IMR-90 (cell line): ENCODE measurements around the gene TSR1. TPM values are rescaled to one million over a fixed set of nuclear protein-coding genes. Genes with fewer than 3 reads are reported as not detected.

Source experiments
- ATAC-seq: fragments of 200-7000 bp; cut with Tn5 transposase; 2 replicates; pipeline ENCODE4 v1.9.1; 2020; ENCODE audit warnings: low read depth, mild to moderate bottlenecking, moderate library complexity
- BruUV-seq: library from RNA; stranded (reverse); fragments of 400-500 nt; replicated peaks from 2 replicates; lab custom pipeline; 2021; lab: Mats Ljungman, UMichigan
- CTCF ChIA-PET: fragments of 300-600 bp; formaldehyde crosslinking; extraction: SDS; loops from one replicate; lab custom pipeline; 2021; ENCODE audit warnings: antibody characterized with exemption; lab: Yijun Ruan, JAX
- POLR2A ChIA-PET: fragments of 300-600 bp; sonication (Branson Sonifier 250); formaldehyde crosslinking; loops from one replicate; lab custom pipeline; 2022; ENCODE audit warnings: antibody characterized with exemption; ENCODE audit not compliant: unreplicated experiment; lab: Charles Lee
- DNase-seq: peaks from one replicate; pipeline ENCODE4 v3.0.0; 2013
- H2AFZ ChIP-seq: replicated peaks from 2 replicates; pipeline ENCODE3; 2013; ENCODE audit warnings: low read length, mild to moderate bottlenecking; ENCODE audit not compliant: poor library complexity
- H2AK5ac ChIP-seq: 2 replicates; pipeline ENCODE4 v1.6.1; 2013; ENCODE audit warnings: low read depth, low read length, inconsistent platforms
- H2AK9ac ChIP-seq: replicated peaks from 2 replicates; pipeline ENCODE3; 2013; ENCODE audit warnings: mild to moderate bottlenecking, low read depth, low read length, moderate library complexity; ENCODE audit not compliant: poor library complexity
- H2BK120ac ChIP-seq: 2 replicates; pipeline ENCODE4 v1.6.1; 2013; ENCODE audit warnings: low read depth, low read length, inconsistent platforms
- H2BK15ac ChIP-seq: 3 replicates; pipeline ENCODE4 v1.6.1; 2013; ENCODE audit warnings: low read depth, low read length, inconsistent platforms
- H2BK20ac ChIP-seq: 2 replicates; pipeline ENCODE4 v1.6.1; 2013; ENCODE audit warnings: low read depth, mild to moderate bottlenecking, inconsistent platforms, low read length, moderate library complexity
- H2BK5ac ChIP-seq: 2 replicates; pipeline ENCODE4 v1.6.1; 2013; ENCODE audit warnings: mild to moderate bottlenecking, low read depth, low read length, inconsistent platforms; ENCODE audit not compliant: poor library complexity, severe bottlenecking
- H3K14ac ChIP-seq: replicated peaks from 2 replicates; pipeline ENCODE4 v1.6.1; 2013; ENCODE audit warnings: low read depth, low read length, inconsistent platforms
- H3K18ac ChIP-seq: 2 replicates; pipeline ENCODE4 v1.6.1; 2013; ENCODE audit warnings: low read depth, low read length, control low read depth
- H3K23ac ChIP-seq: 2 replicates; pipeline ENCODE4 v1.6.1; 2013; ENCODE audit warnings: low read depth, low read length, inconsistent platforms
- H3K27ac ChIP-seq: 2 replicates; pipeline ENCODE4 v1.5.1; 2013; ENCODE audit warnings: mild to moderate bottlenecking, control low read depth, low read length; ENCODE audit not compliant: insufficient read depth
- H3K27me3 ChIP-seq: 2 replicates; pipeline ENCODE4 v1.6.1; 2013; ENCODE audit warnings: low read length; ENCODE audit not compliant: control insufficient read depth, insufficient read depth
- H3K36me3 ChIP-seq: 2 replicates; pipeline ENCODE4 v1.6.1; 2013; ENCODE audit warnings: low read length, mixed read lengths; ENCODE audit not compliant: control insufficient read depth, insufficient read depth
- H3K4ac ChIP-seq: 2 replicates; pipeline ENCODE4 v1.6.1; 2013; ENCODE audit warnings: low read depth, low read length, inconsistent platforms
- H3K4me1 ChIP-seq: 2 replicates; pipeline ENCODE4 v1.6.1; 2013; ENCODE audit warnings: low read length, mixed read lengths; ENCODE audit not compliant: control insufficient read depth, insufficient read depth
- H3K4me2 ChIP-seq: 2 replicates; pipeline ENCODE4 v1.6.1; 2013; ENCODE audit warnings: low read depth, mild to moderate bottlenecking, control low read depth, low read length, moderate library complexity
- H3K4me3 ChIP-seq: 2 replicates; pipeline ENCODE4 v1.5.1; 2013; ENCODE audit warnings: low read depth, mild to moderate bottlenecking, control low read depth, low read length, moderate library complexity; ENCODE audit not compliant: insufficient read depth
- H3K56ac ChIP-seq: 2 replicates; pipeline ENCODE4 v1.6.1; 2013; ENCODE audit warnings: low read length, inconsistent platforms; ENCODE audit not compliant: insufficient read depth; ENCODE audit errors: extremely low read depth
- H3K79me1 ChIP-seq, 2 experiments: 2 replicates each; pipeline ENCODE4 v1.6.1; 2013; ENCODE audit warnings: low read length in 2 of 2, inconsistent platforms in 1 of 2, low read depth in 1 of 2
- H3K9ac ChIP-seq: 2 replicates; pipeline ENCODE4 v1.6.1; 2013; ENCODE audit warnings: low read depth, low read length, control low read depth
- H3K9me1 ChIP-seq: 2 replicates; pipeline ENCODE4 v1.6.1; 2013; ENCODE audit warnings: low read length, inconsistent platforms; ENCODE audit not compliant: insufficient read depth
- H3K9me3 ChIP-seq: 2 replicates; pipeline ENCODE4 v1.6.1; 2013; ENCODE audit warnings: low read length; ENCODE audit not compliant: control insufficient read depth, insufficient read depth
- H4K20me1 ChIP-seq: 2 replicates; pipeline ENCODE4 v1.6.1; 2013; ENCODE audit warnings: low read length, inconsistent platforms; ENCODE audit not compliant: insufficient read depth
- H4K5ac ChIP-seq: 2 replicates; pipeline ENCODE4 v1.6.1; 2013; ENCODE audit warnings: mild to moderate bottlenecking, low read depth, low read length, control low read depth
- H4K8ac ChIP-seq, 2 experiments: 2 replicates each; pipeline ENCODE4 v1.6.1; 2013; ENCODE audit warnings: low read depth in 2 of 2, low read length in 2 of 2, control low read depth in 1 of 2, inconsistent platforms in 1 of 2
- H4K91ac ChIP-seq: 2 replicates; pipeline ENCODE4 v1.6.1; 2013; ENCODE audit warnings: low read depth, low read length, inconsistent platforms; ENCODE audit not compliant: insufficient read depth
- BHLHE40 ChIP-seq: fragments of 150-350 bp; IDR thresholded peaks from 2 replicates; pipeline ENCODE4 v1.6.1; 2016; ENCODE audit warnings: mild to moderate bottlenecking, low read depth, low read length
- CEBPB ChIP-seq: IDR thresholded peaks from 2 replicates; pipeline ENCODE4 v1.6.1; 2012; ENCODE audit warnings: low read depth, low read length, improper control_type of control experiment
- CHD1 ChIP-seq: IDR thresholded peaks from 2 replicates; pipeline ENCODE4 v1.6.1; 2012; ENCODE audit warnings: low read depth, low read length, improper control_type of control experiment
- CTCF ChIP-seq: conservative IDR thresholded peaks from 2 replicates; pipeline ENCODE4 v1.5.1; 2012; ENCODE audit warnings: mild to moderate bottlenecking, low read depth, low read length, improper control_type of control experiment
- ELK1 ChIP-seq: fragments of 150-350 bp; IDR thresholded peaks from 2 replicates; pipeline ENCODE4 v1.6.1; 2016; ENCODE audit warnings: low read depth, mild to moderate bottlenecking, low read length, moderate library complexity, borderline replicate concordance
- FOS ChIP-seq: fragments of 150-350 bp; IDR thresholded peaks from 2 replicates; pipeline ENCODE4 v1.6.1; 2016; ENCODE audit warnings: low read depth, low read length
- MAFK ChIP-seq: IDR thresholded peaks from 2 replicates; pipeline ENCODE4 v1.6.1; 2012; ENCODE audit warnings: low read depth, low read length, improper control_type of control experiment
- MAZ ChIP-seq: IDR thresholded peaks from 2 replicates; pipeline ENCODE4 v1.6.1; 2012; ENCODE audit warnings: low read depth, mild to moderate bottlenecking, low read length, improper control_type of control experiment, moderate library complexity, borderline replicate concordance
- MXI1 ChIP-seq: IDR thresholded peaks from 2 replicates; pipeline ENCODE4 v1.6.1; 2012; ENCODE audit warnings: low read depth, mild to moderate bottlenecking, low read length, moderate library complexity, borderline replicate concordance
- NFE2L2 ChIP-seq: fragments of 150-350 bp; IDR thresholded peaks from 2 replicates; pipeline ENCODE4 v1.6.1; 2016; ENCODE audit warnings: low read depth, mild to moderate bottlenecking, low read length
- POLR2A ChIP-seq: IDR thresholded peaks from 2 replicates; pipeline ENCODE4 v1.6.1; 2012; ENCODE audit warnings: mild to moderate bottlenecking, low read depth, low read length
- RAD21 ChIP-seq: IDR thresholded peaks from 2 replicates; pipeline ENCODE4 v1.6.1; 2012; ENCODE audit warnings: low read length, improper control_type of control experiment
- RCOR1 ChIP-seq: IDR thresholded peaks from 2 replicates; pipeline ENCODE4 v1.6.1; 2012; ENCODE audit warnings: mild to moderate bottlenecking, low read length, improper control_type of control experiment; ENCODE audit not compliant: insufficient replicate concordance
- RFX5 ChIP-seq: IDR thresholded peaks from 2 replicates; pipeline ENCODE4 v1.8.0; 2012; ENCODE audit warnings: low read depth, mild to moderate bottlenecking, low read length, moderate library complexity
- SMC3 ChIP-seq: fragments of 150-350 bp; IDR thresholded peaks from 2 replicates; pipeline ENCODE4 v1.6.1; 2016; ENCODE audit warnings: low read depth, mild to moderate bottlenecking, antibody characterized with exemption, low read length, moderate library complexity
- WGBS, 2 experiments: methylation state at CpG; one replicate each; pipeline versions ENCODE4 v1.1.5 to v1.1.7; 2013; ENCODE audit warnings: missing lambda C conversion rate in 2 of 2; ENCODE audit not compliant: insufficient read length in 1 of 2; ENCODE audit errors: extremely low coverage in 2 of 2; 5-methylcytosine and 5-hydroxymethylcytosine counted together
- dilution Hi-C: fragments of 300-500 bp; cut with HindIII; formaldehyde crosslinking; loops from one replicate; pipeline ENCODE4 v1.14.3; 2018; ENCODE audit warnings: low sequenced_read_pairs; ENCODE audit not compliant: unreplicated experiment
- in situ Hi-C: fragments of 300-500 bp; cut with MboI; formaldehyde crosslinking; loops from 3 replicates; pipeline ENCODE4 v1.14.3; 2019; ENCODE audit warnings: low sequenced_read_pairs, inconsistent platforms, mixed read lengths
- intact Hi-C: fragments of 100-400 bp; cut with micrococcal nuclease; formaldehyde crosslinking; loops from 2 replicates; pipeline ENCODE4 v1.10.0; 2022
- polyA plus RNA-seq, 3 experiments: library from polyadenylated mRNA; depleted of rRNA; stranded (reverse); fragments of >200 nt; gene quantifications; 2 replicates each; pipeline ENCODE4 v1.2.3, GENCODE V29; 2012; ENCODE audit warnings: low replicate concordance in 1 of 3
- total RNA-seq: library from RNA; depleted of rRNA; stranded (reverse); fragments of >200 nt; gene quantifications from 2 replicates; pipeline ENCODE4 v1.2.3, GENCODE V29; 2012
- TF ChIP-seq, protein P1 (sequence below): fragments of 150-350 bp; IDR thresholded peaks from 2 replicates; pipeline ENCODE4 v1.6.1; 2017; ENCODE audit warnings: mild to moderate bottlenecking, antibody characterized with exemption, low read length, low read depth

The TSR1 gene
- total and polyA plus RNA-seq, 2 of the 4 experiments (the other 2 are of a cell fraction) = 22.6 to 72.6 TPM

DNA sequence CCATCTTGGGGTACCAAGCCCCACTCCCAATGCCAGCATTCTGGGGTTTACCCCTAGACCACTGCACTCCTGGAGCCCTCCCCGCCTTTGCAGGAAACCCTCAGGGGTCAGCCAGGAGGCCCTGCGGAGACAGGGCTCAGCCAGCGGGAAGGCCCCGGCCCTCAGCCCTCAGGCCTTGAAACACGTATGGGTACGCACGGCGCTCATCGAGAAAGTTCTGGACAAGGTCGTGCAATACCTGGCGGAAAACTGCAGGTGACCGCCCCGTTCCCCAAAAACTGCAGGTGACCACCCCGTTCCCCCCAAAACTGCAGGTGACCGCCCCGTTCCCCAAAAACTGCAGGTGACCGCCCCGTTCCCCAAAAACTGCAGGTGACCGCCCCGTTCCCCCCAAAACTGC lies 25.8 kb upstream of the TSR1 start:
- H3K23ac ChIP-seq = no peak overlapping the region
- no peak overlapping the region for H3K4ac ChIP-seq
- H3K9me3 ChIP-seq = no peaks in the 10 kb centered on the region
- no peak overlapping the region for H2AK9ac ChIP-seq
- H3K56ac ChIP-seq = no peak overlapping the region
- H2BK5ac ChIP-seq = no peak overlapping the region
- H4K8ac ChIP-seq = no peak overlapping the region
- no peak overlapping the region for H2AK5ac ChIP-seq
- no peak for DNase-seq
- no peaks in the 10 kb centered on the region for H3K27me3 ChIP-seq
- H3K36me3 ChIP-seq = peaks cover 38% of the 10 kb centered on the region
- ATAC-seq = no peak
- no peak overlapping the region for H4K5ac ChIP-seq
- WGBS, 2 experiments = 99% methylated on average over 14 of the region's 20 CpGs; no CpG with 5 or more reads in 1 of the 2 experiments
- no peak overlapping the region for H2BK120ac ChIP-seq
- H3K4me1 ChIP-seq = peaks cover 8% of the 10 kb centered on the region
- H2AFZ ChIP-seq = no peak overlapping the region
- no peak overlapping the region for H3K4me2 ChIP-seq
- H3K79me1 ChIP-seq = peaks cover 4 to 18% of the 10 kb centered on the region in 2 experiments; a peak in 2 of 4 replicates
- intact Hi-C loops = no loop called here
- TF ChIP-seq MXI1 (no peak), RFX5 (no peak), CTCF (no peak), MAFK (no peak), NFE2L2 (no peak), RCOR1 (no peak), BHLHE40 (no peak), POLR2A (no peak), FOS (no peak), CEBPB (no peak), RAD21 (no peak), SMC3 (no peak), CHD1 (no peak), ELK1 (no peak), MAZ (no peak)
- TF ChIP-seq, protein P1, sequence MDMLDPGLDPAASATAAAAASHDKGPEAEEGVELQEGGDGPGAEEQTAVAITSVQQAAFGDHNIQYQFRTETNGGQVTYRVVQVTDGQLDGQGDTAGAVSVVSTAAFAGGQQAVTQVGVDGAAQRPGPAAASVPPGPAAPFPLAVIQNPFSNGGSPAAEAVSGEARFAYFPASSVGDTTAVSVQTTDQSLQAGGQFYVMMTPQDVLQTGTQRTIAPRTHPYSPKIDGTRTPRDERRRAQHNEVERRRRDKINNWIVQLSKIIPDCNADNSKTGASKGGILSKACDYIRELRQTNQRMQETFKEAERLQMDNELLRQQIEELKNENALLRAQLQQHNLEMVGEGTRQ = no peak
- H2BK20ac ChIP-seq = no peak overlapping the region
- peaks cover 22% of the 10 kb centered on the region for H3K9me1 ChIP-seq
- no peak overlapping the region for H3K18ac ChIP-seq
- ChIA-PET CTCF (no interaction called here), POLR2A (no interaction called here)
- BruUV-seq = no TSS peak
- H2BK15ac ChIP-seq = no peak overlapping the region
- H3K9ac ChIP-seq = no peak overlapping the region
- H3K14ac ChIP-seq = no peak overlapping the region
- no peak overlapping the region for H4K91ac ChIP-seq
- peaks cover 32% of the 10 kb centered on the region for H4K20me1 ChIP-seq
- in situ Hi-C loops = no loop called here
- no peak overlapping the region for H3K27ac ChIP-seq
- no peak overlapping the region for H3K4me3 ChIP-seq
- dilution Hi-C loops = no loop called here
